Heart right ventricle (tissue), 16 donors: ENCODE results near the gene GART. TPM values are rescaled to one million over a fixed set of nuclear protein-coding genes. Genes with fewer than 3 reads are reported as not detected.

Source experiments
- ATAC-seq, 8 donors: fragments of 200-7000 bp; cut with Tn5 transposase; one replicate each; pipeline ENCODE4 v1.9.1; 2020; ENCODE audit warnings: mild to moderate bottlenecking in 8 of 8, moderate library complexity in 8 of 8, moderate number of reproducible peaks in 1 of 8
- DNase-seq, 2 donors: peaks; one replicate each; pipeline ENCODE4 v3.0.0-alpha.2; 2020
- H3K27ac ChIP-seq, 10 donors: fragments of 200-600 bp; sonication (generic) in 2 of 10; one replicate each; pipeline versions ENCODE4 v1.5.0 to v1.8.0; 2020 to 2022; ENCODE audit warnings: mild to moderate bottlenecking in 3 of 10
- H3K27me3 ChIP-seq, 7 donors: fragments of 200-600 bp; one replicate each; pipeline ENCODE4 v1.8.0; 2021 to 2022; ENCODE audit warnings: mild to moderate bottlenecking in 2 of 7
- H3K36me3 ChIP-seq, 9 donors: fragments of 200-600 bp; sonication (generic) in 1 of 9; one replicate each; pipeline versions ENCODE4 v1.5.0 to v1.8.0; 2020 to 2022; ENCODE audit warnings: mild to moderate bottlenecking in 2 of 9
- H3K4me1 ChIP-seq, 9 donors: fragments of 200-600 bp; sonication (generic) in 1 of 9; one replicate each; pipeline versions ENCODE4 v1.5.0 to v1.8.0; 2020 to 2022; ENCODE audit warnings: mild to moderate bottlenecking in 4 of 9
- H3K4me3 ChIP-seq, 10 donors: fragments of 200-600 bp; sonication (generic) in 2 of 10; one replicate each; pipeline versions ENCODE4 v1.5.0 to v1.8.0; 2020 to 2022; ENCODE audit warnings: mild to moderate bottlenecking in 7 of 10, moderate library complexity in 2 of 10
- H3K9me3 ChIP-seq, 11 donors: fragments of 200-600 bp in 10 of 11; sonication (generic) in 2 of 11; one replicate each; pipeline versions ENCODE4 v1.5.0 to v1.8.0; 2013 to 2022; ENCODE audit warnings: mild to moderate bottlenecking in 2 of 11, control low read depth in 1 of 11, moderate library complexity in 1 of 11
- WGBS, 2 donors: extraction: QIAGEN DNeasy Blood & Tissue Kit; methylation state at CpG; one replicate each; pipeline ENCODE4 v1.1.7; 2013; ENCODE audit warnings: inconsistent platforms in 1 of 2; 5-methylcytosine and 5-hydroxymethylcytosine counted together
- intact Hi-C, 10 donors: fragments of 100-400 bp; cut with DNase I; formaldehyde crosslinking; loops; one replicate each; pipeline versions ENCODE4 v1.11.1 to v1.14.2; 2022
- polyA plus RNA-seq, 2 donors: library from polyadenylated mRNA; stranded (reverse); fragments of 200-250 nt; gene quantifications; one replicate each; pipeline ENCODE4 v1.2.3, GENCODE V29; 2013
- total RNA-seq, 10 donors: library from RNA; stranded (reverse); fragmentation: NEBNext Ultra II Directional in 3 of 10; extraction: Animal tissue kit (Norgen Biotek cat#: 25700) in 3 of 10; gene quantifications; one replicate each; pipeline versions ENCODE4 v1.2.1 to v1.2.4, GENCODE V29; 2021 to 2023
- TF ChIP-seq, protein P1 (sequence below), 9 donors: fragments of 200-600 bp; sonication (generic) in 2 of 9; IDR thresholded peaks; one replicate each; pipeline versions ENCODE4 v1.5.0 to v1.8.0; 2021 to 2022; ENCODE audit warnings: antibody characterized with exemption in 9 of 9, mild to moderate bottlenecking in 5 of 9, moderate library complexity in 1 of 9
- donor health status: Arrhythmogenic right ventricular cardiomyopathy.
- donor health status: ischemic (EF 13 %, LVEDD 7.1; RV severe dilation, severe dysfunction).
- donor health status: healthy with polysubstance abuse.
- donor health status: DM: no; HTN: yes; CAD: no.
- donor health status: DM: no; HTN: no; CAD: no.
- donor health status: ischemic (EF 25% LVEDD 6.9; RV normal size, moderate dysfunction).
- donor health status: ischemic (EF 25% LVEDD 5.7; RV mildly dilated, moderate dysfunction).
- donor health status: healthy.
- donor health status: DM: yes; HTN: yes; CAD: no.
- donor health status: Ischemic cardiomyopathy.
- donor health status: ischemic (EF 35%, LVEDD 5.7; RV mildly dilated, moderate dysfunction).
- donor health status: nonischemic (EF 11% LVEDD 7.7; RV severe dilation, severe dysfunction).
- donor health status: DM: yes; HTN: yes; CAD: no.
- donor health status: PGD.
- donor health status: ischemic (EF 29% LVEDD 5.4; RV normal size, mild dysfunction).
- donor health status: nonischemic (EF 23%, LVEDD 6.1; RV moderate dilation, normal function).

GART gene
- total and polyA plus RNA-seq, 12 donors: 11.3 to 52.6 (median 41.5) TPM

DNA sequence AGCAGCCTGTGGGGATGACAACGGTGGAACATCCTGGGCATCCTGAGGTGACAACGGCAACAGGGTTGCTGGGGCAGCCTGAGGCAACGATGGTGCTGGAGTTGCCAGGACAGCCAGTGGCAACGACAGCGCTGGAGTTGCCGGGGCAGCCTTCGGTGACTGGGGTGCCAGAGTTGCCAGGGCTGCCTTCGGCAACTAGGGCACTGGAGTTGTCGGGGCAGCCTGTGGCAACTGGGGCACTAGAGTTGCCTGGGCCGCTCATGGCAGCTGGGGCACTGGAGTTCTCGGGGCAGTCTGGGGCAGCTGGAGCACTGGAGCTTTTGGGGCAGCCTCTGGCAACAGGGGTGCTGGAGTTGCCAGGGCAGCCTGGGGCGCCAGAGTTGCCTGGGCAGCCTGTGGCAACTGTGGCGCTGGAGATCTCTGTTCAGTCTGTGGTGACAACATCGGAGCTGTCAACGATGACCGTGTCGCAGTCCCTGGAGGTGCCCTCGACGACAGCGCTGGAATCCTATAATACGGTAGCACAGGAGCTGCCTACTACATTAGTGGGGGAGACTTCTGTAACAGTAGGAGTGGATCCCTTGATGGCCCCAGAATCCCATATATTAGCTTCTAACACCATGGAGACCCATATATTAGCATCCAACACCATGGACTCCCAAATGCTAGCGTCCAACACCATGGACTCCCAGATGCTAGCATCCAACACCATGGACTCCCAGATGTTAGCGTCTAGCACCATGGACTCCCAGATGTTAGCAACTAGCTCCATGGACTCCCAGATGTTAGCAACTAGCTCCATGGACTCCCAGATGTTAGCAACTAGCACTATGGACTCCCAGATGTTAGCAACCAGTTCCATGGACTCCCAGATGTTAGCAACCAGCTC is 9.1 kb upstream of the GART start:
- 96 to 98% methylated on average over 23 of the region's 23 CpGs for WGBS, 2 donors
- DNase-seq: no peak
- no peak overlapping the region for H3K4me3 ChIP-seq
- intact Hi-C loops: no loop called here
- no peaks in the 10 kb centered on the region for H3K27me3 ChIP-seq
- TF ChIP-seq, protein P1, sequence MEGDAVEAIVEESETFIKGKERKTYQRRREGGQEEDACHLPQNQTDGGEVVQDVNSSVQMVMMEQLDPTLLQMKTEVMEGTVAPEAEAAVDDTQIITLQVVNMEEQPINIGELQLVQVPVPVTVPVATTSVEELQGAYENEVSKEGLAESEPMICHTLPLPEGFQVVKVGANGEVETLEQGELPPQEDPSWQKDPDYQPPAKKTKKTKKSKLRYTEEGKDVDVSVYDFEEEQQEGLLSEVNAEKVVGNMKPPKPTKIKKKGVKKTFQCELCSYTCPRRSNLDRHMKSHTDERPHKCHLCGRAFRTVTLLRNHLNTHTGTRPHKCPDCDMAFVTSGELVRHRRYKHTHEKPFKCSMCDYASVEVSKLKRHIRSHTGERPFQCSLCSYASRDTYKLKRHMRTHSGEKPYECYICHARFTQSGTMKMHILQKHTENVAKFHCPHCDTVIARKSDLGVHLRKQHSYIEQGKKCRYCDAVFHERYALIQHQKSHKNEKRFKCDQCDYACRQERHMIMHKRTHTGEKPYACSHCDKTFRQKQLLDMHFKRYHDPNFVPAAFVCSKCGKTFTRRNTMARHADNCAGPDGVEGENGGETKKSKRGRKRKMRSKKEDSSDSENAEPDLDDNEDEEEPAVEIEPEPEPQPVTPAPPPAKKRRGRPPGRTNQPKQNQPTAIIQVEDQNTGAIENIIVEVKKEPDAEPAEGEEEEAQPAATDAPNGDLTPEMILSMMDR (IDR thresholded peaks at IDR 0.05): no peak
- peak in 5 of 8 donors; percentile 13 to 46 (median 19) for ATAC-seq
- H3K27ac ChIP-seq: no peak overlapping the region
- H3K9me3 ChIP-seq: no peaks in the 10 kb centered on the region
- H3K36me3 ChIP-seq: peaks cover 14 to 100% (median 76%) of the 10 kb centered on the region in 9 donors
- H3K4me1 ChIP-seq: peaks cover 4 to 40% (median 20%) of the 10 kb centered on the region in 9 donors

DNA sequence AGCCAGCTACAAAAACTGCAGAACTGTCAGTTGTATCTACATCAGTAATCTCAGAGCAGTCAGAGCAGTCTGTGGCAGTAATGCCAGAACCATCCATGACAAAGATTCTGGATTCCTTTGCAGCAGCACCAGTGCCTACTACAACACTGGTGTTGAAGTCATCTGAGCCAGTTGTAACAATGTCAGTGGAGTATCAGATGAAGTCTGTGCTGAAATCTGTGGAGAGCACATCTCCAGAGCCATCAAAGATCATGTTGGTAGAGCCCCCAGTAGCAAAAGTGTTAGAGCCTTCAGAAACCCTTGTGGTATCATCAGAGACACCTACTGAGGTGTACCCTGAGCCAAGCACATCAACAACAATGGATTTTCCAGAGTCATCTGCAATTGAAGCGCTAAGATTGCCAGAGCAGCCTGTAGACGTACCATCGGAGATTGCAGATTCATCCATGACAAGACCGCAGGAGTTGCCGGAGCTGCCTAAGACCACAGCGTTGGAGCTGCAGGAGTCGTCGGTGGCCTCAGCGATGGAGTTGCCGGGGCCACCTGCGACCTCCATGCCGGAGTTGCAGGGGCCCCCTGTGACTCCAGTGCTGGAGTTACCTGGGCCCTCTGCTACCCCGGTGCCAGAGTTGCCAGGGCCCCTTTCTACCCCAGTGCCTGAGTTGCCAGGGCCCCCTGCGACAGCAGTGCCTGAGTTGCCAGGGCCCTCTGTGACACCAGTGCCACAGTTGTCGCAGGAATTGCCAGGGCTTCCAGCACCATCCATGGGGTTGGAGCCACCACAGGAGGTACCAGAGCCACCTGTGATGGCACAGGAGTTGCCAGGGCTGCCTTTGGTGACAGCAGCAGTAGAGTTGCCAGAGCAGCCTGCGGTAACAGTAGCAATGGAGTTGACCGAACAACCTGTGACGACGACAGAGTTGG is 8.2 kb upstream of the GART start:
- ATAC-seq (peak in 4 of 8 donors; percentile 17 to 53 (median 23)), DNase-seq (no peak)
- intact Hi-C loops: no loop called here
- 96 to 98% methylated on average over 19 of the region's 19 CpGs for WGBS, 2 donors
- Histone ChIP-seq H3K4me1 (peaks cover 0 to 40% (median 21%) of the 10 kb centered on the region in 9 donors), H3K27ac (no peak overlapping the region), H3K36me3 (peaks cover 14 to 91% (median 73%) of the 10 kb centered on the region in 9 donors), H3K4me3 (no peak overlapping the region), H3K27me3 (no peaks in the 10 kb centered on the region), H3K9me3 (no peaks in the 10 kb centered on the region)
- TF ChIP-seq, protein P1 (IDR thresholded peaks at IDR 0.05): no peak

DNA sequence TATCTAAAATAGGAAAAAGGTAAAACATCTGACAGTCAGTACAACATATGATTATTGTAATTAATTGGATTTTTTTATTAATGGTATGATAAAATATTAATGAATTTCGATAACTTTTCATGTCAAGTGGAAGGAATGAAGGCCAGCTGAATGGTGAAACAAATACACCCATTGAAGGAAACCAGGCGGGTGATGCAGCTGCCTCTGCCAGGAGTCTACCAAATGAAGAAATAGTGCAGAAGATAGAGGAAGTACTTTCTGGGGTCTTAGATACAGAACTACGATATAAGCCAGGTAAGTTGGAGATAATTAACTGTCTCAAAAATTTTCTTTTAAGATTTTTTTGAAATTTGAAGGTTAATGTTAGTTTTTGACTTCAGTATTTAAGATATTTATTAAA is 4.2 kb upstream of the GART start:
- no peak for DNase-seq
- Histone ChIP-seq H3K27ac (no peak overlapping the region), H3K9me3 (no peaks in the 10 kb centered on the region), H3K4me1 (peaks cover 0 to 42% (median 33%) of the 10 kb centered on the region in 9 donors), H3K27me3 (no peaks in the 10 kb centered on the region), H3K4me3 (no peak overlapping the region), H3K36me3 (peaks cover 3 to 51% (median 35%) of the 10 kb centered on the region in 9 donors)
- intact Hi-C loops: no loop called here
- 57 to 60% methylated on average over 3 of the region's 3 CpGs for WGBS, 2 donors
- TF ChIP-seq, protein P1 (IDR thresholded peaks at IDR 0.05): no peak
- no peak for ATAC-seq
